Liver (tissue), 3 donors: Measurements from ENCODE around the gene ERVW-1.

Experiments used
- ATF3 ChIP-seq: IDR thresholded peaks from 2 replicates; pipeline ENCODE4 v1.6.1; 2016; ENCODE audit warnings: antibody characterized with exemption
- EGR1 ChIP-seq, 2 donors: IDR thresholded peaks; 2 replicates each; pipeline ENCODE4 v1.6.1; 2016 to 2018; ENCODE audit warnings: antibody characterized with exemption in 2 of 2, low read depth in 2 of 2
- GABPA ChIP-seq, 2 donors: IDR thresholded peaks in 1 of 2; conservative IDR thresholded peaks in 1 of 2; 2 replicates each; pipeline ENCODE4 v1.6.1; 2016; ENCODE audit warnings: antibody characterized with exemption in 2 of 2, mild to moderate bottlenecking in 1 of 2, moderate library complexity in 1 of 2
- HNF4A ChIP-seq, 2 donors: conservative IDR thresholded peaks; 2 replicates each; pipeline ENCODE4 v1.6.1; 2016; ENCODE audit warnings: antibody characterized with exemption in 2 of 2, mild to moderate bottlenecking in 2 of 2
- JUND ChIP-seq, 2 donors: IDR thresholded peaks; 2 replicates each; pipeline ENCODE4 v1.6.1; 2016; ENCODE audit warnings: antibody characterized with exemption in 2 of 2
- RAD21 ChIP-seq, 2 donors: IDR thresholded peaks; 2 replicates each; pipeline ENCODE4 v1.6.1; 2016; ENCODE audit warnings: antibody characterized with exemption in 2 of 2, mild to moderate bottlenecking in 2 of 2
- REST ChIP-seq: IDR thresholded peaks from 2 replicates; pipeline ENCODE4 v1.6.1; 2016; ENCODE audit warnings: antibody characterized with exemption, mild to moderate bottlenecking
- RXRA ChIP-seq, 2 donors: IDR thresholded peaks; 2 replicates each; pipeline ENCODE4 v1.6.1; 2017 to 2018; ENCODE audit warnings: antibody characterized with exemption in 2 of 2, mild to moderate bottlenecking in 1 of 2
- TAF1 ChIP-seq: conservative IDR thresholded peaks from 2 replicates; pipeline ENCODE4 v1.6.1; 2016; ENCODE audit warnings: antibody characterized with exemption, mild to moderate bottlenecking
- YY1 ChIP-seq: IDR thresholded peaks from 2 replicates; pipeline ENCODE4 v1.6.1; 2016; ENCODE audit warnings: antibody characterized with exemption, mild to moderate bottlenecking
- TF ChIP-seq, protein P1 (sequence below): fragments of 150-350 bp; IDR thresholded peaks from 2 replicates; pipeline ENCODE4 v1.5.1; 2017; ENCODE audit warnings: improper control_type of control experiment, low read depth, low read length; ENCODE audit not compliant: missing input control
- TF ChIP-seq, protein P2 (sequence below): IDR thresholded peaks from 2 replicates; pipeline ENCODE4 v1.6.1; 2016; ENCODE audit warnings: antibody characterized with exemption
- TF ChIP-seq, protein P3 (sequence below): IDR thresholded peaks from 2 replicates; pipeline ENCODE4 v1.6.1; 2016; ENCODE audit warnings: antibody characterized with exemption
- donor health status: healthy.
- donor health status: healthy.

GRCh38 chr7:92435542-92435941 is 42.2 kb downstream of the ERVW-1 start:
- TF ChIP-seq, protein P1, sequence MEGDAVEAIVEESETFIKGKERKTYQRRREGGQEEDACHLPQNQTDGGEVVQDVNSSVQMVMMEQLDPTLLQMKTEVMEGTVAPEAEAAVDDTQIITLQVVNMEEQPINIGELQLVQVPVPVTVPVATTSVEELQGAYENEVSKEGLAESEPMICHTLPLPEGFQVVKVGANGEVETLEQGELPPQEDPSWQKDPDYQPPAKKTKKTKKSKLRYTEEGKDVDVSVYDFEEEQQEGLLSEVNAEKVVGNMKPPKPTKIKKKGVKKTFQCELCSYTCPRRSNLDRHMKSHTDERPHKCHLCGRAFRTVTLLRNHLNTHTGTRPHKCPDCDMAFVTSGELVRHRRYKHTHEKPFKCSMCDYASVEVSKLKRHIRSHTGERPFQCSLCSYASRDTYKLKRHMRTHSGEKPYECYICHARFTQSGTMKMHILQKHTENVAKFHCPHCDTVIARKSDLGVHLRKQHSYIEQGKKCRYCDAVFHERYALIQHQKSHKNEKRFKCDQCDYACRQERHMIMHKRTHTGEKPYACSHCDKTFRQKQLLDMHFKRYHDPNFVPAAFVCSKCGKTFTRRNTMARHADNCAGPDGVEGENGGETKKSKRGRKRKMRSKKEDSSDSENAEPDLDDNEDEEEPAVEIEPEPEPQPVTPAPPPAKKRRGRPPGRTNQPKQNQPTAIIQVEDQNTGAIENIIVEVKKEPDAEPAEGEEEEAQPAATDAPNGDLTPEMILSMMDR, result no peak
- TF ChIP-seq GABPA (IDR thresholded peaks at IDR 0.05 in 1 of 2, conservative IDR thresholded peaks at IDR 0.05 in 1 of 2) (no peak), YY1 (no peak), RAD21 (IDR thresholded peaks at IDR 0.05) (no peak), EGR1 (IDR thresholded peaks at IDR 0.05; ENCODE audit: low read depth in 2 of 2) (no peak), RXRA (IDR thresholded peaks at IDR 0.05) (no peak), JUND (IDR thresholded peaks at IDR 0.05) (no peak), HNF4A (conservative IDR thresholded peaks at IDR 0.05) (no peak), ATF3 (no peak), REST (no peak), TAF1 (no peak)
- TF ChIP-seq, protein P2, sequence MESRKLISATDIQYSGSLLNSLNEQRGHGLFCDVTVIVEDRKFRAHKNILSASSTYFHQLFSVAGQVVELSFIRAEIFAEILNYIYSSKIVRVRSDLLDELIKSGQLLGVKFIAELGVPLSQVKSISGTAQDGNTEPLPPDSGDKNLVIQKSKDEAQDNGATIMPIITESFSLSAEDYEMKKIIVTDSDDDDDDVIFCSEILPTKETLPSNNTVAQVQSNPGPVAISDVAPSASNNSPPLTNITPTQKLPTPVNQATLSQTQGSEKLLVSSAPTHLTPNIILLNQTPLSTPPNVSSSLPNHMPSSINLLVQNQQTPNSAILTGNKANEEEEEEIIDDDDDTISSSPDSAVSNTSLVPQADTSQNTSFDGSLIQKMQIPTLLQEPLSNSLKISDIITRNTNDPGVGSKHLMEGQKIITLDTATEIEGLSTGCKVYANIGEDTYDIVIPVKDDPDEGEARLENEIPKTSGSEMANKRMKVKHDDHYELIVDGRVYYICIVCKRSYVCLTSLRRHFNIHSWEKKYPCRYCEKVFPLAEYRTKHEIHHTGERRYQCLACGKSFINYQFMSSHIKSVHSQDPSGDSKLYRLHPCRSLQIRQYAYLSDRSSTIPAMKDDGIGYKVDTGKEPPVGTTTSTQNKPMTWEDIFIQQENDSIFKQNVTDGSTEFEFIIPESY, result no peak
- TF ChIP-seq, protein P3, sequence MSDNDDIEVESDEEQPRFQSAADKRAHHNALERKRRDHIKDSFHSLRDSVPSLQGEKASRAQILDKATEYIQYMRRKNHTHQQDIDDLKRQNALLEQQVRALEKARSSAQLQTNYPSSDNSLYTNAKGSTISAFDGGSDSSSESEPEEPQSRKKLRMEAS, result no peak
